NCI-H524 (cell line): Measurements from ENCODE around the gene ALDH8A1.

Experiments
- DNase-seq, 2 experiments: peaks; one replicate each; lab custom pipeline; 2025; lab: John Stamatoyannopoulos, UW

Gene ALDH8A1

GRCh38 chr6:134949927-134950326 is at the start of gene ALDH8A1:
Gene ALDH8A1 (minus strand): TSS chr6:134950101. CDS start chr6:134950053, 48 bp downstream.
- no peak for DNase-seq

- DNase-seq = no peak
Observed at GRCh38 chr6:134999107-134999506, 49.2 kb upstream of the ALDH8A1 start.

- DNase-seq = peak in 1 of 2 experiments; percentile 59
Observed at GRCh38 chr6:134997133-134997995, 47.5 kb upstream of the ALDH8A1 start.

GRCh38 chr6:134995536-134995935 is 45.6 kb upstream of the ALDH8A1 start:
- DNase-seq = no peak

- no peak for DNase-seq
Observed at GRCh38 chr6:134994431-134994830, 44.5 kb upstream of the ALDH8A1 start.

- no peak for DNase-seq
Observed at GRCh38 chr6:134992155-134992554, 42.3 kb upstream of the ALDH8A1 start.

- no peak for DNase-seq
Observed at GRCh38 chr6:134990262-134990661, 40.4 kb upstream of the ALDH8A1 start.

GRCh38 chr6:134984821-134985220 is 34.9 kb upstream of the ALDH8A1 start:
- DNase-seq = no peak

GRCh38 chr6:134983823-134984222 is 33.9 kb upstream of the ALDH8A1 start:
- DNase-seq = no peak

- DNase-seq = no peak
Observed at GRCh38 chr6:134982161-134982560, 32.3 kb upstream of the ALDH8A1 start.

GRCh38 chr6:134980846-134981245 is 30.9 kb upstream of the ALDH8A1 start:
- no peak for DNase-seq

GRCh38 chr6:134979142-134979541 is 29.2 kb upstream of the ALDH8A1 start:
- no peak for DNase-seq

GRCh38 chr6:134974370-134974769 is 24.5 kb upstream of the ALDH8A1 start:
- DNase-seq = no peak

- no peak for DNase-seq
Observed at GRCh38 chr6:134967711-134968110, 17.8 kb upstream of the ALDH8A1 start.

- DNase-seq = no peak
Observed at GRCh38 chr6:134964451-134965203, 14.7 kb upstream of the ALDH8A1 start.

- no peak for DNase-seq
Observed at GRCh38 chr6:134962421-134962820, 12.5 kb upstream of the ALDH8A1 start.

- DNase-seq = no peak
Observed at GRCh38 chr6:134961366-134961765, 11.5 kb upstream of the ALDH8A1 start.

GRCh38 chr6:134959603-134960002 is 9.7 kb upstream of the ALDH8A1 start:
- DNase-seq = no peak

GRCh38 chr6:134956676-134957075 is 6.8 kb upstream of the ALDH8A1 start:
- no peak for DNase-seq

GRCh38 chr6:134956032-134956431 is 6.1 kb upstream of the ALDH8A1 start:
- no peak for DNase-seq

GRCh38 chr6:134954272-134955000 is 4.5 kb upstream of the ALDH8A1 start:
- no peak for DNase-seq

- no peak for DNase-seq
Observed at GRCh38 chr6:134951494-134952263, 1.8 kb upstream of the ALDH8A1 start.
